Mesothelial cell of epicardium (in vitro differentiated cells): ENCODE results near the gene EEF2. TPM values are rescaled to one million over a fixed set of nuclear protein-coding genes. Genes with fewer than 3 reads are reported as not detected.
"Not testable (repeated sequence)": the region's sequence is repeated elsewhere in the genome, so short reads cannot be mapped to it uniquely, and the experiment has no call there.

Experiments used
- DNase-seq, 2 experiments: peaks; one replicate each; pipeline ENCODE4 v3.0.0; 2021; ENCODE audit warnings: low spot score in 2 of 2; ENCODE audit not compliant: unreplicated experiment in 2 of 2
- H3K27ac Mint-ChIP-seq: 2 replicates; pipeline ENCODE4 v1.8.0; 2021; ENCODE audit warnings: mixed read lengths
- H3K27me3 Mint-ChIP-seq: 2 replicates; pipeline ENCODE4 v1.8.0; 2021; ENCODE audit warnings: low read depth, mixed read lengths
- H3K36me3 Mint-ChIP-seq: 2 replicates; pipeline ENCODE4 v1.8.0; 2021; ENCODE audit warnings: mixed read lengths
- H3K4me1 Mint-ChIP-seq: 2 replicates; pipeline ENCODE4 v1.8.0; 2021; ENCODE audit warnings: mixed read lengths
- H3K4me3 Mint-ChIP-seq: 2 replicates; pipeline ENCODE4 v1.8.0; 2021; ENCODE audit warnings: mild to moderate bottlenecking, moderate library complexity, mixed read lengths
- H3K9me3 Mint-ChIP-seq: 2 replicates; pipeline ENCODE4 v1.8.0; 2021; ENCODE audit warnings: mixed read lengths
- CTCF ChIP-seq: fragments of 200-600 bp; sonication (generic); IDR thresholded peaks from one replicate; pipeline ENCODE4 v1.5.0; 2021; ENCODE audit warnings: antibody characterized with exemption; ENCODE audit not compliant: unreplicated experiment
- total RNA-seq: library from RNA; stranded (reverse); gene quantifications from 3 replicates; pipeline ENCODE4 v1.2.1, GENCODE V29; 2021

The EEF2 gene
- total RNA-seq, 1 donor from 2014 or later, result 2,808 TPM

DNA sequence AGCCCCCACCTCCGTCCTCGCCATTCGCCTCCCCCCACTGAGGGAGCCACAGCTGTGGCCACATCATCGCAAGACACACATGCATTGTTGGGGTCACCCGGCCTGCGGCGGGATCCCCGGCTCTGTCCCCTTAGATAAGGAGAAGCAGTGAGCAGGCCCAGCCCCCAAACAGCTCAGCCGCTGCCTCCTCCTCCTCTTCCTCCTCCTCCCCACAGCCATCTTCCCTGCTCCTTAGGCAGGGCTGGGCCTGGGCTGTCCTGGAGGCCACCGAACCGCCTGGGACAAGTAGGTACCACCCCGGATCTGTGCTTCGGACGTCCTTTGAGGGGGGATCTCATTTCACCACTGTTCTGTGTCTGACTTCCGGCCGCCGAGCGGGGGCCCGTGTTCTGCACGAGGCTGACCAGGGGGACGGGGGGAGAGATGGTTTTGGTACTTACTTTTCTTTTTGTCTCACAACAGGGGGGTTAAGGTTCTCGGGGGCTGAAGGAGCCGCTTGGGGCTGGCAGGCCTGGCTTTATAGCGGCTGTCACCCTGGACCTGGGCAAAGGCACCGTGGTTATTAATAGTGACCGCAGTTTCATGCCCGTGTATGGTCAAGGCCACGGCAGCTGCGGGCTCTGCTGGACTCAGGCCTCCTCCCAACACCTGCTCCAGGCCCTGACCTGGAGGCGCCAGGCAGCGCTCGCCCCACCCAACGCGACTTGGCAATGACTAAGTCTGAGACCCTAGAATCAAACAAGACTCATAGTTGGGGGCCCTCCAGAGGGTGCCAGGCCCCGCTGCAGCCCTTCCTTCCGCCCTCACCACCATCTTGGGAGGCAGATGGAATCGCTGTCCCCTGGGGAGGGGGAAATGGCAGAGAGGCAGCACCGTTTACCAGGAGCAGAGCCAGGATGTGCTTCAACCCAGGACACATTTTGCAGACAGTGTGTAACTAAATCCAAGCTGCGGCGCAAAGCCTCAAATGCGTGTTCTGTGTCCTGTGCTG lies 34.1 kb downstream of the EEF2 start:
- no peak overlapping the region for H3K4me3 Mint-ChIP-seq
- no peaks in the 10 kb centered on the region for H3K9me3 Mint-ChIP-seq
- no peak for TF ChIP-seq CTCF
- peak overlapping the region; percentile 34 for H3K27ac Mint-ChIP-seq
- no peaks in the 10 kb centered on the region for H3K27me3 Mint-ChIP-seq
- H3K4me1 Mint-ChIP-seq, result peaks cover 6% of the 10 kb centered on the region
- no peak for DNase-seq
- H3K36me3 Mint-ChIP-seq, result no peaks in the 10 kb centered on the region

- Mint-ChIP-seq H3K9me3 (no peaks in the 10 kb centered on the region), H3K27me3 (no peaks in the 10 kb centered on the region), H3K36me3 (no peaks in the 10 kb centered on the region), H3K27ac (no peak overlapping the region), H3K4me3 (no peak overlapping the region), H3K4me1 (peaks cover 6% of the 10 kb centered on the region)
- no peak for DNase-seq
- no peak for TF ChIP-seq CTCF
Observed at GRCh38 chr19:3949997-3950859, 35.0 kb downstream of the EEF2 start.

DNA sequence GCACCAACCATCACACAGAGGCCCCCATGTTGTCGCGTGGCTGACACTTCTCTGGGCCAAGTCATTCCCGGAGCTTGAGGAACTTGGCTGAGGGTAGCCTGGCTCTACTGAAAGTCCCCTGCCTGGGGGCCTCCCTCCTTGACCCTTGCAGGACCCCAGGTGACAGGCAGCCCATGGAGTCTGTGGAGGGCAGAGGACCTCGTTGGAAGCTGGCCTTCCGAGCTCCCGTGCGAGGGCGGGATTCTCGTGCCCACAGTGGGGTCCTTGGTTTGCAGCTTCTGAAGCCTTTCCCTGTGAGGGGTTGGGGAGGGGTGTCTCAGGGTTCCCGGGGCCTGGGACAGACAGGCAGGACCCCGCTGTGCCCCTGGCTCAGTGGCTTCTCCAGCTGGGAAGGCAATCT lies 36.0 kb downstream of the EEF2 start:
- Mint-ChIP-seq H3K27me3 (no peaks in the 10 kb centered on the region), H3K36me3 (no peaks in the 10 kb centered on the region), H3K4me1 (peaks cover 6% of the 10 kb centered on the region), H3K9me3 (no peaks in the 10 kb centered on the region), H3K4me3 (no peak overlapping the region), H3K27ac (no peak overlapping the region)
- no peak for DNase-seq
- no peak for TF ChIP-seq CTCF

DNA sequence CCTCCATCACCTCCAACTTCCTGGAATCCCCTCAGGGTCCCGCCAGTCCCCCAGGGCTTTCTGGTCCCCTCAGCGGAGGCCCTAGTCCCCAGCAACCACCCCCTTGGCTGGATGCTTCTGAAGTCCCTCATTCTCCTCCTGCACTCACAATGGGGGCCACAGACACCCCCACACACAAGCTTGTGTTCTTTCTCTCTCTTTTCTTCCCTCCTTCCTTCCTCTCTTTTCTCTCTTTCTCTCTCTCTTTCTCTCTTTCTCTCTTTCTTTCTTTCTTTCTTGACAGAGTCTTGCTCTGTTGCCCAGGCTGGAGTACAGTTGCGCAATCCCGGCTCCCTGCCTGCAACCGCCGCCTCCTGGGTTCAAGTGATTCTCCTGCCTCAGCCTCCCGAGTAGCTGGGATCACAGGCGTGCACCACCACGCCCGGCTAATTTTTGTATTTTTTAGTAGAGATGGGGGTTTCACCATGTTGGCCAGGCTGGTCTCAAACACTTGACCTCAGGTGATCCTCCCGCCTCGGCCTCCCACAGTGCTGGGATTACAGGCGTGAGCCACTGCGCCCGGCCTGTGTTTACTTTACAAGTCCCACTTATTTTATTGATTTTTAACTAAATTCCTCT lies 37.8 kb downstream of the EEF2 start:
- not testable (repeated sequence) for DNase-seq, H3K27ac Mint-ChIP-seq, H3K27me3 Mint-ChIP-seq, H3K36me3 Mint-ChIP-seq, H3K4me3 Mint-ChIP-seq, H3K4me1 Mint-ChIP-seq, H3K9me3 Mint-ChIP-seq

DNA sequence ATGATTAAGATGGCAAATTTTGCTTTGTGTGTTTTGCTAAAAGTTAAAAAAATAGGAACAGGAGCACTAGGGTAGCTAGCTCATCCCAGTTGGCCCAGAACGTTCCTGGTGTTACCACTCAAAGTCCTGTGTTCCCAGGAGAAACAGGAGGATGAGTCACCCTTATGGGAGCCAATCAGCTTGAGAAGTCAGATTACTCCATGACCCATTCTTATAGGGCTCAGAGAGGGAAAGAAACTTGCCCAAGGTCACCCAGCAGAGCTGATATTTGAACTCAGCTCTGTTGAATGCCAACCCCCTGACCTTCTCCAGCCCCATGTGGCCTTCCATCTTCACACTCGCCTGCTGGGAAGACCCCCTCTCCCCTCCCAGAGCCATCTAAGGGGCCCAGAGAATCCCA lies 39.4 kb downstream of the EEF2 start:
- H3K4me3 Mint-ChIP-seq, result no peak overlapping the region
- H3K9me3 Mint-ChIP-seq, result no peaks in the 10 kb centered on the region
- no peak overlapping the region for H3K27ac Mint-ChIP-seq
- H3K4me1 Mint-ChIP-seq, result no peaks in the 10 kb centered on the region
- TF ChIP-seq CTCF, result no peak
- no peaks in the 10 kb centered on the region for H3K36me3 Mint-ChIP-seq
- no peak for DNase-seq
- no peaks in the 10 kb centered on the region for H3K27me3 Mint-ChIP-seq
